Measurements from ENCODE around the gene MED4. TPM values are rescaled to one million over a fixed set of nuclear protein-coding genes. Genes with fewer than 3 reads are reported as not detected.

Gene MED4
- total and polyA plus RNA-seq, 9 of the 15 experiments (the other 6 are each of a cell fraction or from before 2014, with no cell fraction given), result 24.5 to 87.3 (median 58.3) TPM

- TF ChIP-seq MLLT1 (IDR thresholded peaks at IDR 0.05), result peak in 1 of 2 experiments; percentile 68; a peak in 1 of 4 replicates
- TF ChIP-seq, protein P1, sequence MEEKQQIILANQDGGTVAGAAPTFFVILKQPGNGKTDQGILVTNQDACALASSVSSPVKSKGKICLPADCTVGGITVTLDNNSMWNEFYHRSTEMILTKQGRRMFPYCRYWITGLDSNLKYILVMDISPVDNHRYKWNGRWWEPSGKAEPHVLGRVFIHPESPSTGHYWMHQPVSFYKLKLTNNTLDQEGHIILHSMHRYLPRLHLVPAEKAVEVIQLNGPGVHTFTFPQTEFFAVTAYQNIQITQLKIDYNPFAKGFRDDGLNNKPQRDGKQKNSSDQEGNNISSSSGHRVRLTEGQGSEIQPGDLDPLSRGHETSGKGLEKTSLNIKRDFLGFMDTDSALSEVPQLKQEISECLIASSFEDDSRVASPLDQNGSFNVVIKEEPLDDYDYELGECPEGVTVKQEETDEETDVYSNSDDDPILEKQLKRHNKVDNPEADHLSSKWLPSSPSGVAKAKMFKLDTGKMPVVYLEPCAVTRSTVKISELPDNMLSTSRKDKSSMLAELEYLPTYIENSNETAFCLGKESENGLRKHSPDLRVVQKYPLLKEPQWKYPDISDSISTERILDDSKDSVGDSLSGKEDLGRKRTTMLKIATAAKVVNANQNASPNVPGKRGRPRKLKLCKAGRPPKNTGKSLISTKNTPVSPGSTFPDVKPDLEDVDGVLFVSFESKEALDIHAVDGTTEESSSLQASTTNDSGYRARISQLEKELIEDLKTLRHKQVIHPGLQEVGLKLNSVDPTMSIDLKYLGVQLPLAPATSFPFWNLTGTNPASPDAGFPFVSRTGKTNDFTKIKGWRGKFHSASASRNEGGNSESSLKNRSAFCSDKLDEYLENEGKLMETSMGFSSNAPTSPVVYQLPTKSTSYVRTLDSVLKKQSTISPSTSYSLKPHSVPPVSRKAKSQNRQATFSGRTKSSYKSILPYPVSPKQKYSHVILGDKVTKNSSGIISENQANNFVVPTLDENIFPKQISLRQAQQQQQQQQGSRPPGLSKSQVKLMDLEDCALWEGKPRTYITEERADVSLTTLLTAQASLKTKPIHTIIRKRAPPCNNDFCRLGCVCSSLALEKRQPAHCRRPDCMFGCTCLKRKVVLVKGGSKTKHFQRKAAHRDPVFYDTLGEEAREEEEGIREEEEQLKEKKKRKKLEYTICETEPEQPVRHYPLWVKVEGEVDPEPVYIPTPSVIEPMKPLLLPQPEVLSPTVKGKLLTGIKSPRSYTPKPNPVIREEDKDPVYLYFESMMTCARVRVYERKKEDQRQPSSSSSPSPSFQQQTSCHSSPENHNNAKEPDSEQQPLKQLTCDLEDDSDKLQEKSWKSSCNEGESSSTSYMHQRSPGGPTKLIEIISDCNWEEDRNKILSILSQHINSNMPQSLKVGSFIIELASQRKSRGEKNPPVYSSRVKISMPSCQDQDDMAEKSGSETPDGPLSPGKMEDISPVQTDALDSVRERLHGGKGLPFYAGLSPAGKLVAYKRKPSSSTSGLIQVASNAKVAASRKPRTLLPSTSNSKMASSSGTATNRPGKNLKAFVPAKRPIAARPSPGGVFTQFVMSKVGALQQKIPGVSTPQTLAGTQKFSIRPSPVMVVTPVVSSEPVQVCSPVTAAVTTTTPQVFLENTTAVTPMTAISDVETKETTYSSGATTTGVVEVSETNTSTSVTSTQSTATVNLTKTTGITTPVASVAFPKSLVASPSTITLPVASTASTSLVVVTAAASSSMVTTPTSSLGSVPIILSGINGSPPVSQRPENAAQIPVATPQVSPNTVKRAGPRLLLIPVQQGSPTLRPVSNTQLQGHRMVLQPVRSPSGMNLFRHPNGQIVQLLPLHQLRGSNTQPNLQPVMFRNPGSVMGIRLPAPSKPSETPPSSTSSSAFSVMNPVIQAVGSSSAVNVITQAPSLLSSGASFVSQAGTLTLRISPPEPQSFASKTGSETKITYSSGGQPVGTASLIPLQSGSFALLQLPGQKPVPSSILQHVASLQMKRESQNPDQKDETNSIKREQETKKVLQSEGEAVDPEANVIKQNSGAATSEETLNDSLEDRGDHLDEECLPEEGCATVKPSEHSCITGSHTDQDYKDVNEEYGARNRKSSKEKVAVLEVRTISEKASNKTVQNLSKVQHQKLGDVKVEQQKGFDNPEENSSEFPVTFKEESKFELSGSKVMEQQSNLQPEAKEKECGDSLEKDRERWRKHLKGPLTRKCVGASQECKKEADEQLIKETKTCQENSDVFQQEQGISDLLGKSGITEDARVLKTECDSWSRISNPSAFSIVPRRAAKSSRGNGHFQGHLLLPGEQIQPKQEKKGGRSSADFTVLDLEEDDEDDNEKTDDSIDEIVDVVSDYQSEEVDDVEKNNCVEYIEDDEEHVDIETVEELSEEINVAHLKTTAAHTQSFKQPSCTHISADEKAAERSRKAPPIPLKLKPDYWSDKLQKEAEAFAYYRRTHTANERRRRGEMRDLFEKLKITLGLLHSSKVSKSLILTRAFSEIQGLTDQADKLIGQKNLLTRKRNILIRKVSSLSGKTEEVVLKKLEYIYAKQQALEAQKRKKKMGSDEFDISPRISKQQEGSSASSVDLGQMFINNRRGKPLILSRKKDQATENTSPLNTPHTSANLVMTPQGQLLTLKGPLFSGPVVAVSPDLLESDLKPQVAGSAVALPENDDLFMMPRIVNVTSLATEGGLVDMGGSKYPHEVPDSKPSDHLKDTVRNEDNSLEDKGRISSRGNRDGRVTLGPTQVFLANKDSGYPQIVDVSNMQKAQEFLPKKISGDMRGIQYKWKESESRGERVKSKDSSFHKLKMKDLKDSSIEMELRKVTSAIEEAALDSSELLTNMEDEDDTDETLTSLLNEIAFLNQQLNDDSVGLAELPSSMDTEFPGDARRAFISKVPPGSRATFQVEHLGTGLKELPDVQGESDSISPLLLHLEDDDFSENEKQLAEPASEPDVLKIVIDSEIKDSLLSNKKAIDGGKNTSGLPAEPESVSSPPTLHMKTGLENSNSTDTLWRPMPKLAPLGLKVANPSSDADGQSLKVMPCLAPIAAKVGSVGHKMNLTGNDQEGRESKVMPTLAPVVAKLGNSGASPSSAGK (IDR thresholded peaks at IDR 0.05), result peak; percentile 43
- TF ChIP-seq GABPA (tag; conservative IDR thresholded peaks at IDR 0.05; ENCODE audit: low read depth), result peak; percentile 85
- 0 out of 2 replicates have a peak, but pooled peaks have one; percentile 16 for TF ChIP-seq PHB2 (IDR thresholded peaks at IDR 0.05; ENCODE audit: low read depth)
- peak; percentile 44 to 73; a peak in 3 of 4 replicates for TF ChIP-seq MAZ (CRISPR knock-in tag; conservative IDR thresholded peaks at IDR 0.05 in 1 of 2, IDR thresholded peaks at IDR 0.05 in 1 of 2)
- peak; percentile 60; the same call in 1 of the 2 replicates for TF ChIP-seq ETV5 (CRISPR knock-in tag; IDR thresholded peaks at IDR 0.05; ENCODE audit: low read depth)
- peak; percentile 89 for TF ChIP-seq TAF7 (tag; IDR thresholded peaks at IDR 0.05)
- 0 out of 2 replicates have a peak, but pooled peaks have one; percentile 30 for TF ChIP-seq ZNF175 (CRISPR knock-in tag; IDR thresholded peaks at IDR 0.05; ENCODE audit: low read depth)
- TF ChIP-seq POLR2H (tag; IDR thresholded peaks at IDR 0.05; ENCODE audit: low read depth), result peak; percentile 38; the same call in 1 of the 2 replicates
- peak; percentile 50; the same call in 1 of the 2 replicates for TF ChIP-seq PML (IDR thresholded peaks at IDR 0.05; ENCODE audit: low read length)
- TF ChIP-seq, protein P2, sequence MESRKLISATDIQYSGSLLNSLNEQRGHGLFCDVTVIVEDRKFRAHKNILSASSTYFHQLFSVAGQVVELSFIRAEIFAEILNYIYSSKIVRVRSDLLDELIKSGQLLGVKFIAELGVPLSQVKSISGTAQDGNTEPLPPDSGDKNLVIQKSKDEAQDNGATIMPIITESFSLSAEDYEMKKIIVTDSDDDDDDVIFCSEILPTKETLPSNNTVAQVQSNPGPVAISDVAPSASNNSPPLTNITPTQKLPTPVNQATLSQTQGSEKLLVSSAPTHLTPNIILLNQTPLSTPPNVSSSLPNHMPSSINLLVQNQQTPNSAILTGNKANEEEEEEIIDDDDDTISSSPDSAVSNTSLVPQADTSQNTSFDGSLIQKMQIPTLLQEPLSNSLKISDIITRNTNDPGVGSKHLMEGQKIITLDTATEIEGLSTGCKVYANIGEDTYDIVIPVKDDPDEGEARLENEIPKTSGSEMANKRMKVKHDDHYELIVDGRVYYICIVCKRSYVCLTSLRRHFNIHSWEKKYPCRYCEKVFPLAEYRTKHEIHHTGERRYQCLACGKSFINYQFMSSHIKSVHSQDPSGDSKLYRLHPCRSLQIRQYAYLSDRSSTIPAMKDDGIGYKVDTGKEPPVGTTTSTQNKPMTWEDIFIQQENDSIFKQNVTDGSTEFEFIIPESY (CRISPR knock-in tag; IDR thresholded peaks at IDR 0.05), result peak; percentile 91
- TF ChIP-seq ZNF586 (CRISPR knock-in tag; conservative IDR thresholded peaks at IDR 0.05), result no peak
Observed at GRCh38 chr13:48094781-48095502, at the start of gene MED4 (continued).
